CD4-positive, alpha-beta T cell treated with Interleukin-2 at 100 ng/mL for 4 hours (primary cell): Measurements from ENCODE around the gene SDCCAG8.

Experiments used
- DNase-seq: peaks from one replicate; pipeline ENCODE4 v3.0.0-alpha.2; 2020; ENCODE audit warnings: low spot score

The SDCCAG8 gene

GRCh38 chr1:243455760-243456651, 200.2 kb downstream of the SDCCAG8 start:
- DNase-seq, result no peak

- DNase-seq, result no peak
Observed at GRCh38 chr1:243457363-243457982, 201.6 kb downstream of the SDCCAG8 start.

- DNase-seq, result no peak
Observed at GRCh38 chr1:243459059-243459458, 203.2 kb downstream of the SDCCAG8 start.

GRCh38 chr1:243461700-243462099, 205.9 kb downstream of the SDCCAG8 start:
- no peak for DNase-seq

GRCh38 chr1:243462929-243463697, 207.3 kb downstream of the SDCCAG8 start:
- no peak for DNase-seq

- DNase-seq, result no peak
Observed at GRCh38 chr1:243465081-243465480, 209.2 kb downstream of the SDCCAG8 start.

- DNase-seq, result no peak
Observed at GRCh38 chr1:243465738-243466137, 209.9 kb downstream of the SDCCAG8 start.

GRCh38 chr1:243469497-243469896, 213.7 kb downstream of the SDCCAG8 start:
- no peak for DNase-seq

- no peak for DNase-seq
Observed at GRCh38 chr1:243470502-243470901, 214.7 kb downstream of the SDCCAG8 start.

GRCh38 chr1:243471026-243471685, 215.3 kb downstream of the SDCCAG8 start:
- no peak for DNase-seq

GRCh38 chr1:243471754-243472745, 216.2 kb downstream of the SDCCAG8 start:
- DNase-seq, result no peak

GRCh38 chr1:243473227-243474135, 217.6 kb downstream of the SDCCAG8 start:
- no peak for DNase-seq

- no peak for DNase-seq
Observed at GRCh38 chr1:243474136-243474881, 218.5 kb downstream of the SDCCAG8 start.

GRCh38 chr1:243474906-243475305, 219.1 kb downstream of the SDCCAG8 start:
- no peak for DNase-seq

- DNase-seq, result no peak
Observed at GRCh38 chr1:243475966-243476365, 220.1 kb downstream of the SDCCAG8 start.

- no peak for DNase-seq
Observed at GRCh38 chr1:243477731-243478290, 222.0 kb downstream of the SDCCAG8 start.

- no peak for DNase-seq
Observed at GRCh38 chr1:243481101-243481500, 225.3 kb downstream of the SDCCAG8 start.

GRCh38 chr1:243482141-243483022, 226.5 kb downstream of the SDCCAG8 start:
- DNase-seq, result no peak
